HG02852 (cell line): ENCODE measurements around the gene FNTB.
"Not testable (repeated sequence)": the region's sequence is repeated elsewhere in the genome, so short reads cannot be mapped to it uniquely, and the experiment has no call there.

Experiments
- ATAC-seq: cut with Tn5 transposase; IDR thresholded peaks from one replicate; pipeline ENCODE4 v1.9.1; 2021; ENCODE audit warnings: mild to moderate bottlenecking, moderate library complexity; ENCODE audit not compliant: unreplicated experiment

The FNTB gene

GRCh38 chr14:65080960-65081747, 94.5 kb downstream of the FNTB start:
- no peak for ATAC-seq

- no peak for ATAC-seq
These were observed 96.2 kb downstream of the FNTB start for GRCh38 chr14:65082930-65083329.

- no peak for ATAC-seq
These were observed 98.1 kb downstream of the FNTB start for GRCh38 chr14:65084554-65085505.

DNA sequence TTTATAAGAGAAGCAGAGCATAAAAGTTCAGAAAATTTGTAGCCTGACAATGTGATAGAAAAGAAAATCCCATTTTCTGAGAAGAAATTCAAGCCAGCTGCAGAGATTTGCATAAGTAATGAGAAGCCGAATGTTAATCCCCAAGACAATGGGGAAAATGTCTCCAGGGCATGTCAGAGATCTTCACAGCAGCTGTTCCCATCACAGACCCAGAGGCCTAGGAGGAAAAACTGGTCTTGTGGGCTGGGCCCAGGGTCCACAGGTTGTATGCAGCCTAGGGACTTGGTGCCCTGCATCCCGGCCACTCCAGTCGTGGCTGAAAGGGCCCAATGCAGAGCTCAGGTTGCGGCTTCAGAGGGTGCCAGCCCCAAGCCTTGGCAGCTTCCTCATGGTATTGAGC, 100.0 kb downstream of the FNTB start:
- ATAC-seq: not testable (repeated sequence)

- not testable (repeated sequence) for ATAC-seq
These were observed 101.1 kb downstream of the FNTB start for GRCh38 chr14:65087835-65088234.

GRCh38 chr14:65092349-65092748, 105.7 kb downstream of the FNTB start:
- ATAC-seq: no peak

DNA sequence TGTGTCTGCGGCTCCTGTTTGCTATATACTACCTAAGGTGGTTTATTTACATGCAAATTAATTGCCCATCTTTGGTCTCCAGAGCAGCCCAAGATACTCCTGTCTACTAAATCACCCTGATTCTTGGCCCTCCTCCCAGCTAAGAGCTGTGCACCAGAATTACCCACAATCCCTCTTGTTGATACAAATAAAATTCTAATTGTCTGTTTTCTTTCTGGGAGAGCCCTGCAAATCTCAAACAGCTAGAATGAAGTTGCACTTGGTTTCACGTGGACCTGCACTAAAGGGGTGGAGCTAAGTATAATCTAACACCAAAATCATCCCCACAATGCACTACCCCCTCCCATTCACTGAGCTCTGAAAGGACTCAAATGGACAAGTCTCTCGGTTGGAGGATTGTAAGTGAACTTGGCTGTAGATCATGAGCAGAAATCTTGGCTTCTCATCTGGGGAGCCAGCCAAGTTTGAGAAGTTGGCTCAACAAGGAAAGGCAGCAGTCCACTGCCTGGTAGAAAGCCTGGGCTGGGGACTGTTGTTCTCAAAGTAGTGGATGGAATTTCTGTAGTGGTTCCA, 109.0 kb downstream of the FNTB start:
- ATAC-seq: no peak

DNA sequence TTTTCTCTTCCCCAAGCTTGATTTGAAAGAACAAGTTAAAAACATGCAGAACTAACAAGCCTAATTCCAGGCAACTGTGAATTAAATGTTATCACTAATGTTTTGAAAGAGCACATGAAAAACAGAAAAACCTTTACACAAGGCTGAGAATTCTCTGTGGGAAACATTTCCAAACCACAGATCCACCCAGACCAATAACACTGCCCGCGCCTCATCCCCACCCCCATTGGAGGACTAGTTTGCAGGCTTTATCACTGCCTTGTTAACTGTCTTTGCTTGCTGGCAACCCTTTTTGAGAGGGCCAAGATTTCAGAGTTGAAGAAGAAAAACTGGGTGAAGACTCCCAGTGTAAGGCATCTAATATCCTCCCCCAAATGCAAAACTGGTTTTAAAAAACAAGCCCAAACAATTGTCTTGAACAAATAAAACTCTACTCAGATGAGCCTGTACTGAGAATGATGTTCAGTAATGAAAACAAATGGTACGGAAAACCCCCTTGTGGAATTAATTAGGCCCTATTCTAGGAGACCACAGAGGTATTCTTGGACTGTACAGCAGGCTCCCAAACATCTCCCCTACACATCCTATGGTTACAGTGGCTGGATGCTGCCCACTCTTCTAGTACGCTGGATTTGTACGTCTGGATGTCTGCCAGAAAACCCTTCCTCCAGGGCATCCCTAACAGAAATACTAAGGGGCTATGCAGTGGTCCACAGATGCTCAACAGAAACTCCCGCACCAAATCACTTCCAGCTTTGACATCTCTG, 109.8 kb downstream of the FNTB start:
- no peak for ATAC-seq

DNA sequence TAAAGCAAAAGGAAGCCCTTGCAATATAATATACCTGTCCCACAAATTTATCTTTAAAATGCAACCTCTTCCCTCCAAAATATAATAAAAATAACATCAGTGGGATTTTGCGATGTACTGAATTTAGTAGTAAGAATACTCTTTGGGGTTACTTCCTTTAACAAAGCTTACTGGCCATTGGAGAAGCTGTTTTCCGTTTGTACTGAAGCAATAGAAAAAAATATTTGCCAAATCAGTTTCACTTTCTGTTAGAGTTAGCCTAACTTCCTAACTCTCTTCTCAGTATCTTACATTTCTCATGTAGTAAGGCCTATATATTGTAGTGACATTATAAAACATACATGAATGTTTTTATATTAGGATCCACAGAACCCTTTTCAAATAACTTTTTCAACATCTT, 111.9 kb downstream of the FNTB start:
- no peak for ATAC-seq

- no peak for ATAC-seq
These were observed 114.3 kb downstream of the FNTB start for GRCh38 chr14:65100922-65101541.

- ATAC-seq: peak; percentile 1
These were observed 115.1 kb downstream of the FNTB start for GRCh38 chr14:65101631-65102440.

DNA sequence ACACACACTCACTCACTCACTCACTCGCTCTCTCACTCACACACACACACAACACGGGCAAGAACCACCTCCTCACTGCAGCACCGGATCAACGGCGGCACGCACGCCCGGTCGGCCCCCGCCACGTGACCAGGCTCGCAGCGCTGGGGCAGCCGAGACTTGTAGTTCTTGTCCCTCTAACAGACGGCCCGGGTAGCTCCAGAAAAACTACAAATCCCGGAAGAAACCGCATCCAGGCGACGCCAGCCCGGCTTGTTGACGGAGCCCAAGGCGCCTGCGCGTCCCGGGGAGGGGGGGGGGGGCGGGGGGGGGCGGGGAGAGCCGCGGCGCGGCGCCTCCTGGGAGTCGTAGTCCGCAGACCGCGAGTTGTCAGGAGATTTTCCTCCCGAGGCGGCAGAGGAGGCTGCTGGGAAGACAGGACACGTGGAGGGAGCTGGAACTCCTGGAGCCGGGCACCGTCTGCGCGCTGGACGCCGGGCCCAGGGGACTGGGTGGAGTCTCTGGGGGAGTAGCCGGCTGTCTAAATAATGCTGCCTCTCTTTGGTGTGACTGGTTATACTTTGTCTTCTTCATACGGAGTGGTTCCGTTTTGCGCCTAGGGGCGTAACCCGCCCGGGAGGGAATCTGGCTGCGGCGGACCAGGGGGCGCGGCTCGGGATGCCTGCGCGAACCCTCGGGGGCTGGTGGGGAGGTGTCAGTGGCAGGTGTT, 115.9 kb downstream of the FNTB start, which contains the start of gene MAX:
MAX (minus strand) TSS at position 77 of the 709 bp plus-strand sequence. CDS start 178 bp downstream, outside the sequence.
- ATAC-seq: peak; percentile 87

DNA sequence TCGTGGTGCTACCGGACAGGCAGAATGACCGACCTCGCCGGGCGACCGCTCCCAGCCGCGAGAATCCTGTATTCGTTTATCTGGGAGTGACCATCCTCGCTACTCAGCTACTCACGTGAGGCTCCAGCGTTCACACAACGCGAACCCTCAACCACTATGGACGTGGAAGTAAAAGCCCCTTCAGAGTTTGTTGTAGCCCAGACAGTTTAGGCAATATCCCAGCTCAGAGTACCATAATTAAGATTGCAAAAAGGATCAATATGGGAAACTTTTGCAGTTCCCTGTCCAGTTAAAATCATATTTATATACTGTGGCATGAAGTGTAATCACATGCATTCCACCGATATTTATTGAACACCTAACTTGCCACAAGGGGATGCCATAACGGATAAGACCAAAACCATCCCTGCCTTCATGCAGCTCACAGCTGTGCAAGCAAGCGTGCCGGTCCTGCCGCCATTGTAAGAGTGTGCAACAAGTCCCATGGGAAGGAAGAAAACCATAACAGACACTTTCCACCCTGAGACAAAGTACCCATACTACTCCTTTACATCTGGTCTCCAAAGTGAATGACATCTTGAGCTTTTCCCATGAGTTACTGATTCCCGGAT, 116.6 kb downstream of the FNTB start:
- ATAC-seq: no peak

- no peak for ATAC-seq
These were observed 118.1 kb downstream of the FNTB start for GRCh38 chr14:65104791-65105190.

- ATAC-seq: no peak
These were observed 119.6 kb downstream of the FNTB start for GRCh38 chr14:65106316-65106715.

GRCh38 chr14:65106736-65107135, 120.0 kb downstream of the FNTB start:
- ATAC-seq: no peak

DNA sequence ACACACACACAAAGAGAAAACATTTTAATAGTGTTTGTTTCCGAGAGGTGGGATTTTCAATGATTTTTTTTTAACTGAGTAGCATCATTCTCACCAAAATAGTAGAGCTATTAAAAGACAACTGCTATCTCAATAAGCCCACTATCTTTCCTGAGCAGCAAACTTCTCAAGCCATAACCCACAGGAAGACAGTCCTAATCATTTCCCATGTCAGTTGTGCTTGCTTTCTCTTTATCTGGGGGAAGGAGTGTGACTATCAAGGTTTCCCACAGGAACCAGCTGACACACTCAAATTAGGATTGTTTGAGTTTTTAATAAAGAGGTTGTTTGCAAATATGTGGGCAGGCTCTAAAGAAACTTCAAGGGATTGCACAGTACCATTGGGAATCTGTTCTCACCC, 120.5 kb downstream of the FNTB start:
- ATAC-seq: no peak

- no peak for ATAC-seq
These were observed 122.7 kb downstream of the FNTB start for GRCh38 chr14:65109357-65109756.
